NCI-H1694 treated with DMSO at 0.1 percent for 48 hours (cell line): ENCODE data around the gene TFAP2E.

Experiments
- DNase-seq: peaks from one replicate; lab custom pipeline; 2025; lab: John Stamatoyannopoulos, UW

TFAP2E gene

GRCh38 chr1:35595684-35596083, 22.6 kb downstream of the TFAP2E start:
- no peak for DNase-seq

- no peak for DNase-seq
Measured at GRCh38 chr1:35597870-35598269, 24.8 kb downstream of the TFAP2E start.

- no peak for DNase-seq
Measured at GRCh38 chr1:35598895-35599294, 25.8 kb downstream of the TFAP2E start.

GRCh38 chr1:35599411-35599810, 26.3 kb downstream of the TFAP2E start:
- DNase-seq: no peak

- no peak for DNase-seq
Measured at GRCh38 chr1:35600593-35600992, 27.5 kb downstream of the TFAP2E start.

GRCh38 chr1:35603468-35603867, 30.4 kb downstream of the TFAP2E start:
- DNase-seq: no peak

GRCh38 chr1:35603941-35604340, 30.8 kb downstream of the TFAP2E start:
- no peak for DNase-seq

- no peak for DNase-seq
Measured at GRCh38 chr1:35605071-35605866, 32.2 kb downstream of the TFAP2E start.

GRCh38 chr1:35605867-35606182, 32.7 kb downstream of the TFAP2E start:
- DNase-seq: no peak

GRCh38 chr1:35611655-35612054, 38.5 kb downstream of the TFAP2E start:
- no peak for DNase-seq

GRCh38 chr1:35615440-35615839, 42.3 kb downstream of the TFAP2E start:
- no peak for DNase-seq

GRCh38 chr1:35619237-35620121, 46.4 kb downstream of the TFAP2E start:
- no peak for DNase-seq

GRCh38 chr1:35622510-35623178, 49.5 kb downstream of the TFAP2E start:
- no peak for DNase-seq

- no peak for DNase-seq
Measured at GRCh38 chr1:35623832-35624231, 50.7 kb downstream of the TFAP2E start.

GRCh38 chr1:35629051-35629450, 55.9 kb downstream of the TFAP2E start:
- DNase-seq: no peak

- no peak for DNase-seq
Measured at GRCh38 chr1:35631396-35631795, 58.3 kb downstream of the TFAP2E start.

GRCh38 chr1:35633547-35633946, 60.4 kb downstream of the TFAP2E start:
- DNase-seq: no peak

GRCh38 chr1:35637401-35637809, 64.3 kb downstream of the TFAP2E start:
- no peak for DNase-seq

- DNase-seq: no peak
Measured at GRCh38 chr1:35640380-35641232, 67.5 kb downstream of the TFAP2E start.

- DNase-seq: peak; percentile 90
Measured at GRCh38 chr1:35641233-35641866, 68.2 kb downstream of the TFAP2E start, which contains the start of gene PSMB2. TSS of gene PSMB2 (minus strand) at chr1:35641526. CDS start at chr1:35641432, 94 bp downstream.

GRCh38 chr1:35642471-35642955, 69.4 kb downstream of the TFAP2E start:
- DNase-seq: no peak
